CD14-positive monocyte (primary cell): ENCODE measurements around the gene RBMS3. TPM values are rescaled to one million over a fixed set of nuclear protein-coding genes. Genes with fewer than 3 reads are reported as not detected.

Experiments used
- DNase-seq, 3 donors: peaks; one replicate each; pipeline ENCODE4 v3.0.0-alpha.2; 2011 to 2022
- H2AFZ ChIP-seq: 2 replicates; pipeline ENCODE4 v1.6.0; 2012; ENCODE audit warnings: mild to moderate bottlenecking, low read depth, low read length, inconsistent platforms; ENCODE audit not compliant: insufficient read depth, poor library complexity, severe bottlenecking
- H3K27ac ChIP-seq, 2 donors: 1 replicate in 1 of 2; 2 replicates in 1 of 2; pipeline ENCODE4 v1.5.1; 2012 to 2013; ENCODE audit warnings: low read length in 2 of 2, control low read depth in 1 of 2, inconsistent platforms in 1 of 2, low read depth in 1 of 2, mild to moderate bottlenecking in 1 of 2
- H3K27me3 ChIP-seq, 2 donors: one replicate each; pipeline versions ENCODE4 v1.6.0 to v1.6.1; 2011 to 2013; ENCODE audit warnings: low read length in 2 of 2; ENCODE audit not compliant: control insufficient read depth in 2 of 2, insufficient read depth in 2 of 2
- H3K36me3 ChIP-seq, 2 donors: replicated peaks in 1 of 2; 1 replicate in 1 of 2; 2 replicates in 1 of 2; pipeline versions ENCODE4 v1.5.1 to v1.6.1; 2012 to 2013; ENCODE audit warnings: low read length in 2 of 2, control low read depth in 1 of 2, inconsistent platforms in 1 of 2, mild to moderate bottlenecking in 1 of 2; ENCODE audit not compliant: insufficient read depth in 2 of 2, control insufficient read depth in 1 of 2
- H3K4me1 ChIP-seq, 2 donors: 1 replicate in 1 of 2; 2 replicates in 1 of 2; pipeline versions ENCODE4 v1.5.1 to v1.6.1; 2012 to 2013; ENCODE audit warnings: low read length in 2 of 2, control low read depth in 1 of 2, inconsistent platforms in 1 of 2, mild to moderate bottlenecking in 1 of 2, moderate library complexity in 1 of 2; ENCODE audit not compliant: insufficient read depth in 2 of 2, control insufficient read depth in 1 of 2
- H3K4me2 ChIP-seq: replicated peaks from 2 replicates; pipeline ENCODE3; 2012; ENCODE audit warnings: low read length, moderate library complexity, mild to moderate bottlenecking; ENCODE audit not compliant: poor library complexity, severe bottlenecking; ENCODE audit errors: extremely low read depth
- H3K4me3 ChIP-seq, 3 experiments: fragments of 200-600 bp in 1 of 3; sonication (generic) in 1 of 3; replicated peaks in 1 of 3; 1 replicate in 2 of 3; 2 replicates in 1 of 3; pipeline ENCODE4 v1.5.1; 2011 to 2013; ENCODE audit warnings: low read length in 3 of 3, mild to moderate bottlenecking in 3 of 3, control low read depth in 2 of 3, low read depth in 2 of 3, inconsistent platforms in 1 of 3, moderate library complexity in 1 of 3
- H3K79me2 ChIP-seq: 2 replicates; pipeline ENCODE4 v1.6.0; 2012; ENCODE audit warnings: mild to moderate bottlenecking, control low read depth, inconsistent platforms, low read length, moderate library complexity; ENCODE audit not compliant: insufficient read depth
- H3K9ac ChIP-seq: 2 replicates; pipeline ENCODE4 v1.6.0; 2017; ENCODE audit warnings: low read length, mild to moderate bottlenecking; ENCODE audit not compliant: insufficient read depth, poor library complexity, severe bottlenecking
- H3K9me3 ChIP-seq, 2 donors: replicated peaks in 1 of 2; 1 replicate in 1 of 2; 2 replicates in 1 of 2; pipeline versions ENCODE4 v1.5.1 to v1.6.1; 2012 to 2013; ENCODE audit warnings: low read length in 2 of 2, control low read depth in 1 of 2; ENCODE audit not compliant: control insufficient read depth in 1 of 2, insufficient read depth in 1 of 2
- H4K20me1 ChIP-seq: 2 replicates; pipeline ENCODE4 v1.6.0; 2012; ENCODE audit warnings: mild to moderate bottlenecking, low read length, control low read depth, moderate library complexity; ENCODE audit not compliant: insufficient read depth
- H3K27ac Mint-ChIP-seq, 7 donors: one replicate each; pipeline ENCODE4 v1.8.0; 2020; ENCODE audit warnings: mild to moderate bottlenecking in 7 of 7, mixed read lengths in 7 of 7, moderate library complexity in 6 of 7, inconsistent platforms in 2 of 7
- H3K27me3 Mint-ChIP-seq, 3 donors: one replicate each; pipeline ENCODE4 v1.8.0; 2021 to 2022; ENCODE audit warnings: low read depth in 3 of 3, mild to moderate bottlenecking in 3 of 3, mixed read lengths in 3 of 3, moderate library complexity in 3 of 3, inconsistent platforms in 1 of 3
- H3K36me3 Mint-ChIP-seq, 2 donors: one replicate each; pipeline ENCODE4 v1.8.0; 2020; ENCODE audit warnings: mixed read lengths in 2 of 2, inconsistent platforms in 1 of 2, mild to moderate bottlenecking in 1 of 2
- H3K4me1 Mint-ChIP-seq: one replicate; pipeline ENCODE4 v1.8.0; 2020; ENCODE audit warnings: mild to moderate bottlenecking, mixed read lengths
- H3K4me3 Mint-ChIP-seq, 2 donors: one replicate each; pipeline ENCODE4 v1.8.0; 2020; ENCODE audit warnings: mild to moderate bottlenecking in 2 of 2, mixed read lengths in 2 of 2, moderate library complexity in 1 of 2
- H3K9me3 Mint-ChIP-seq, 7 donors: one replicate each; pipeline ENCODE4 v1.8.0; 2020 to 2022; ENCODE audit warnings: mixed read lengths in 7 of 7, mild to moderate bottlenecking in 6 of 7, moderate library complexity in 6 of 7, inconsistent platforms in 2 of 7
- CTCF ChIP-seq: fragments of 200-600 bp; IDR thresholded peaks from one replicate; pipeline ENCODE4 v1.8.0; 2022; ENCODE audit warnings: antibody characterized with exemption, mild to moderate bottlenecking
- WGBS: methylation state at CpG from one replicate; pipeline ENCODE4 v1.1.5; 2013; ENCODE audit warnings: missing lambda C conversion rate; ENCODE audit not compliant: insufficient coverage; 5-methylcytosine and 5-hydroxymethylcytosine counted together
- intact Hi-C, 2 donors: fragments of 100-400 bp; cut with micrococcal nuclease; formaldehyde crosslinking; loops; one replicate each; pipeline versions ENCODE4 v1.15.0 to v1.15.1; 2023
- polyA plus RNA-seq, 3 donors: library from polyadenylated mRNA; depleted of rRNA in 1 of 3; unstranded in 2 of 3; stranded (reverse) in 1 of 3; fragments of 300-500 nt in 2 of 3; fragments of >200 nt in 1 of 3; fragmentation: Illumina TruSeq in 2 of 3; gene quantifications; 1 replicate in 2 of 3; 2 replicates in 1 of 3; pipeline ENCODE4 v1.2.3, GENCODE V29; 2012 to 2021

Gene RBMS3
- polyA plus RNA-seq, 3 donors = not detected

- no peak for TF ChIP-seq CTCF
- DNase-seq = no peak
- no peaks in the 10 kb centered on the region for H3K27me3 Mint-ChIP-seq
- Histone ChIP-seq H3K4me3 (no peak overlapping the region), H3K36me3 (no peaks in the 10 kb centered on the region), H3K4me2 (no peak overlapping the region), H3K9ac (no peak overlapping the region), H3K79me2 (no peaks in the 10 kb centered on the region), H3K27me3 (no peaks in the 10 kb centered on the region), H4K20me1 (no peaks in the 10 kb centered on the region), H2AFZ (no peak overlapping the region), H3K4me1 (no peaks in the 10 kb centered on the region), H3K27ac (no peak overlapping the region), H3K9me3 (no peaks in the 10 kb centered on the region)
- H3K4me3 Mint-ChIP-seq = no peak overlapping the region
- no CpG with 5 or more reads among the region's 3 CpGs for WGBS
- H3K36me3 Mint-ChIP-seq = no peaks in the 10 kb centered on the region
- no peak overlapping the region for H3K27ac Mint-ChIP-seq
- H3K9me3 Mint-ChIP-seq = no peaks in the 10 kb centered on the region
- H3K4me1 Mint-ChIP-seq = no peaks in the 10 kb centered on the region
- intact Hi-C loops = no loop called here
These were observed 634.1 kb downstream of the RBMS3 start for GRCh38 chr3:29914861-29915524.

GRCh38 chr3:29919571-29919970 lies 638.7 kb downstream of the RBMS3 start:
- no peaks in the 10 kb centered on the region for H3K4me1 ChIP-seq
- intact Hi-C loops = no loop called here
- no peak for DNase-seq
- no peaks in the 10 kb centered on the region for H3K36me3 ChIP-seq
- Mint-ChIP-seq H3K4me1 (no peaks in the 10 kb centered on the region), H3K27ac (no peak overlapping the region), H3K4me3 (no peak overlapping the region), H3K27me3 (no peaks in the 10 kb centered on the region), H3K36me3 (no peaks in the 10 kb centered on the region), H3K9me3 (peaks cover 0 to 2% (median 0%) of the 10 kb centered on the region in 7 donors)
- no peak for TF ChIP-seq CTCF
- no peaks in the 10 kb centered on the region for H4K20me1 ChIP-seq
- H3K9me3 ChIP-seq = no peaks in the 10 kb centered on the region
- H3K9ac ChIP-seq = no peak overlapping the region
- no peaks in the 10 kb centered on the region for H3K27me3 ChIP-seq
- no peak overlapping the region for H3K4me3 ChIP-seq
- H3K4me2 ChIP-seq = no peak overlapping the region
- 80% methylated on average over 1 of the region's 1 CpG for WGBS
- H3K79me2 ChIP-seq = no peaks in the 10 kb centered on the region
- no peak overlapping the region for H3K27ac ChIP-seq
- no peak overlapping the region for H2AFZ ChIP-seq
